GM18498 (cell line): ENCODE results near the gene TDRD7.

Experiments used
- ATAC-seq: cut with Tn5 transposase; IDR thresholded peaks from one replicate; pipeline ENCODE4 v1.9.1; 2021; ENCODE audit warnings: mild to moderate bottlenecking, moderate library complexity; ENCODE audit not compliant: unreplicated experiment

The TDRD7 gene

GRCh38 chr9:97502984-97503861, 91.3 kb downstream of the TDRD7 start:
- ATAC-seq: no peak

DNA sequence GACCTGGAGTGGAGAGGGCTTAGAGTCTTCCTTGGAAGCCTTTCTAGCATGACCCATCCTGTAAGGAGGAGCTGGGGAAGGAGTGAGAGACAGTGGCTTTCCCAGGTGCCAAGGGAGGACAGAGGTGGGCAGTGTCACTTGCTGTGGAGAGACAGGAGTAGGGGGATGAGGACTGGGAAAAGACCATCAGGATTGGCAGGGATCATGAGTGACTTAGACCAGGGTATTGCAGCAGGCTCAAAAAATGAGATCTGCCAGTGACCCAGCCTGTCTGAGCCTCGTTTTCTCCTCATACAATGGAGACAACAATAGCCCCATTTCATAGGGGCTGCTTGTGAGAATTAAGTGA, 91.9 kb downstream of the TDRD7 start:
- no peak for ATAC-seq

- ATAC-seq: no peak
Observed at GRCh38 chr9:97504381-97505216, 92.7 kb downstream of the TDRD7 start.

DNA sequence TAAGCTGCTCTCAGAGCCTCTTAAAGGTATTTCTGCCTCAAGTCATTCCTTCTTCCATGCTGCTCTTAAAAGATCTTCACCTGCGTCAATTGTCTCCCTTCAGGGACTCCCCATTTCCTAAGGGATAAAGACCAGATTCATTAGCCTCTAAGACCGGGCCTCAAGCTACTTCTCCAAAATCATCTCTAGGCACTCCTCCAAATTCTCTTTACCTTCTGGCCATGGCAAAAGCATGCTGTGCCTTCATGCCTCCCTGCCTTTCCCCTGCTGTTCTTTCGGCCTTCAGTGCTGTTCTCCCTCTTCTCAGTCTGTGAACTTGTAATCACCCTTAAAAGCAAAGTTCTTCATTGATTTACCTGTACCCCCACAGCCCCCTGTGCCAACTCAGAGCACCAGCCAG, 93.9 kb downstream of the TDRD7 start:
- no peak for ATAC-seq

GRCh38 chr9:97506306-97506705, 94.4 kb downstream of the TDRD7 start:
- ATAC-seq: no peak

- ATAC-seq: no peak
Observed at GRCh38 chr9:97506787-97507186, 94.9 kb downstream of the TDRD7 start.

GRCh38 chr9:97507428-97507984, 95.6 kb downstream of the TDRD7 start:
- no peak for ATAC-seq

GRCh38 chr9:97508852-97509251, 97.0 kb downstream of the TDRD7 start:
- ATAC-seq: no peak

DNA sequence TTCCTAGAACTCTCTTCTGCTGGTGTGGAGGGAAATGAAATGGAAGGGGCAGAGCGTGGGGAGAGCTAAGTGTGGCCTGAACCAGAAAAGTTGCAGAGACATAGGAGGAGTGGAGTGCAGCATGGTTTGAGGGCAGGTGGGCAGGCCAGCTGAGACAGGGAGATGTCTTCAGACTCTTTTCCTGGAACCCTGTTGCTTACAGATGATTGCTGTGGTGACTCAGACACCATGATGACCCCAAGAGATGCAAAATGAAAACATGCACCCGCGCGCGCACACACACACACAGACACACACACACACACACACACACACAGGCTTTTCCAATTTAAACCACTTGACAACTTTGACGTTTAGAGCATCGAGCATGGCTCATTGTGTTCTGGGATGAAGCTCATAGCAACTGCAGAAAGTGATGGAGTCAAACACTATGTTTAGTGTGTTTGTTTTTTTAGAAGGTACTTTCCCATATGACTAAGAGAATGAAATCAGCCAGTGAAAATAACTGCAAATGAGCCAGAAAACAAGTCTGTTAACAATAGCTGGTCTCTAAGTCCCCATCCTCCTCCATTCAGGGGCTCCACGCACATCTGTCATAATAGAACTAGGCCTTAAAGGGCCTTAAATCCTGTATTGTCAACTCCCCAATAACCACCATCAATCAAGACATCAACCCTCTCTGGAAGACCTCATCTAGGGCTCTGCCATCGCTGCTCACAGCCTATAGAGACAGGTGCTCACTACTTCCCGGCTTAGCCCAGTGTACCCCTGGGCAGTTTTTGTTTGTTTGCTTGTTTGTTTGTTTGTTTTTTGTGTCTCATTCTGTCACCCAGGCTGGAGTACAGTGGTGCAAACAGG, 99.1 kb downstream of the TDRD7 start:
- ATAC-seq: peak; percentile 71

- no peak for ATAC-seq
Observed at GRCh38 chr9:97511655-97512427, 99.9 kb downstream of the TDRD7 start.

- ATAC-seq: no peak
Observed at GRCh38 chr9:97512966-97513560, 101.2 kb downstream of the TDRD7 start.

DNA sequence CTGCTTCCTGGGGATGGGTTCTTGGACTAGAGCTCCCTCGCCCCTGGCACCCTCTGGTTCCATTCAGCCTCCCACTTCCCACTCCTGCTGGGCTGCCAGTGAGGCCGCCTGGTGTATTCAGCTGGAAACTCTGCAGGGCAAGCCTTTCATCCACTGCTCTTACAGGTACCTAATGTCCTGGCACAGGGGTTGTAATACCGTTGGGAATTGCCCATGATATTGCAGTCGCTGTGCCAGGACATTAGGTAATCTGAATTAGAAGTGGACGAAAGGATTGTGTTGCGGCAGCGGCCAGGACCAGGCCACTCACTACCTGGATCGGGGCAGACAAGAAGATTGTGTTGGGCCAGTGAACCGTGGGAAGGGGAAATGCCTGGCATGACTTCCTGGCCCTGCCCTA, 102.6 kb downstream of the TDRD7 start:
- ATAC-seq: no peak

DNA sequence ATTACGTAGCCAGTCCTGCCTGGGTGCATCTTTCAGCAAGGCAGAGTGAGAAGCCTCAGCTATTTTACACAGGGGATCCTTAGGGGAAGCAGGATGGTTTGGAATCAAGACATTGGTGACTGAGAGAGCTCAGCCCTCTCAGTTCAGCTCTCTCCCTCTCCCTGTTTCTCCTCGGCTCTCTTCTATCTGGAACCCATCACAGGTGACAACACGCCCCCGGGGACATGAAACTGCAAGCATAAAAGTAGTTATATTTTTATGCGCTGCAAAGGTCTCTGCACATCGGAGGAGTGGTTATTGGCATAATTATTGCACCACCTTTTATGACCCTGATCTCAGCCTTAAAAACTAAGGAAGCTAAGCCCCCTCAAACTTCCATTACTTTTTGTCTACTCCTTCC, 103.8 kb downstream of the TDRD7 start:
- ATAC-seq: no peak

- no peak for ATAC-seq
Observed at GRCh38 chr9:97516111-97516510, 104.2 kb downstream of the TDRD7 start.

- ATAC-seq: no peak
Observed at GRCh38 chr9:97517331-97518089, 105.6 kb downstream of the TDRD7 start.

DNA sequence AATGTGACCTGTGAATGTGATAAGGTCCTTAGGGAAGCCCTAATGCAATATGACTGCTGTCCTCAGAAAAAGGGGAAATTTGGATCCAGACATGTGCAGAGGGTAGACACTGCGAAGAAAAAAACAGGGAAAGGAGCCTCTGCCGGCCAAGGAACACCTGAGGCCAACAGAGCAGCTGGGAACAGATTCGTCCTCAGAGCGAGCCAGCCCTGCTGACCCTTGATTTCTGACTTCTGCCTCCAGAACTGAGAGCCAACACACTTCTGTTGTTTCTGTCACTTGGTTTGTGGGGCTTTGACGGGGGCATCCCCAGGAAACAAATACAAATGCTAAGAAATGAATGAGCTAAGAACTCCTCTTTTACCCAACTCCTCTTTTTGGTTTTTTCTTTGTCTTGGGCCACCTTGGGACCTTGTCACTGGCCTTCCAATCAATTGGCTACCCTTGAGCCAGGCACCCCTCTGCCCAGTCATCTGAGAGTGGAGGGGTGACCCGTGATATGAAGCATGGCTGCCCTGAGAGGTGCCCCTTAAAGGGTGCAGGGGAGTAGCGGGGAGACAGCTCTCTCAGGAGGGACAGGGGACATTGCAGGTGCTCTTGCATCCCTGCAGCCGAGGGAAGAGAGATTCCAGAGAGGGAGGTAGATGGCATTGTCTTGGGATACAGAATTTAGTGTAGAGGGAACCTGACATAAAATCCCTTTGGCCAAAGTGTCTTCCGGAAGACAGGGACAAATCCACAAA, 106.4 kb downstream of the TDRD7 start:
- no peak for ATAC-seq

- ATAC-seq: no peak
Observed at GRCh38 chr9:97518909-97519307, 107.0 kb downstream of the TDRD7 start.

- no peak for ATAC-seq
Observed at GRCh38 chr9:97519441-97519970, 107.6 kb downstream of the TDRD7 start.
